AG09309 (cell line): ENCODE data around the gene PRIM2.
"Not testable (repeated sequence)": the region's sequence is repeated elsewhere in the genome, so short reads cannot be mapped to it uniquely, and the experiment has no call there.

ENCODE experiments used
- DNase-seq: peaks from one replicate; pipeline ENCODE4 v3.0.0-alpha.2; 2010; ENCODE audit warnings: low read depth
- H3K4me3 ChIP-seq: 2 replicates; pipeline ENCODE4 v1.5.1; 2011; ENCODE audit warnings: mild to moderate bottlenecking, low read depth, low read length, moderate library complexity; ENCODE audit not compliant: control insufficient read depth
- TF ChIP-seq, protein P1 (sequence below): IDR thresholded peaks from 2 replicates; pipeline ENCODE4 v1.5.1; 2011; ENCODE audit warnings: mild to moderate bottlenecking, low read depth, low read length, inconsistent platforms; ENCODE audit not compliant: insufficient read depth, control insufficient read depth; ENCODE audit errors: missing control alignments

The PRIM2 gene

DNA sequence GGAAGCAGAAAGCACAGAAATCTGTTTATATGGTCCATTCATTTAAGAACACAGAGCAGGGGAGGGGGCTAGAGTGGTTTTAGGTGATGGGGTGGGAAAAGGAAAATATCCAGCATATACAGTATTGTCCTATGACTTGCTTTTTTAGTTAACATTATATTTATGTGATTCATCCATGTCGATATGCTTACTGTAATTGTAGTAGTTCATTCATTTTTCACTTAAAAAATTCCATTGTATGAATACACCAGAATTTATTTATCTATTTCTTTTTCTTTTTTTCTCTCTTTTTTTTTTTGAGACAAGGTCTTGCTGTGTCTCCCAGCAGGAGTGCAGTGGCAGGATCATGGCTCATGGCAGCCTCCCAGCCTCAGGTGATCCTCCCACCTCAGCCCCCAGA, 9.6 kb upstream of the PRIM2 start:
- TF ChIP-seq, protein P1, sequence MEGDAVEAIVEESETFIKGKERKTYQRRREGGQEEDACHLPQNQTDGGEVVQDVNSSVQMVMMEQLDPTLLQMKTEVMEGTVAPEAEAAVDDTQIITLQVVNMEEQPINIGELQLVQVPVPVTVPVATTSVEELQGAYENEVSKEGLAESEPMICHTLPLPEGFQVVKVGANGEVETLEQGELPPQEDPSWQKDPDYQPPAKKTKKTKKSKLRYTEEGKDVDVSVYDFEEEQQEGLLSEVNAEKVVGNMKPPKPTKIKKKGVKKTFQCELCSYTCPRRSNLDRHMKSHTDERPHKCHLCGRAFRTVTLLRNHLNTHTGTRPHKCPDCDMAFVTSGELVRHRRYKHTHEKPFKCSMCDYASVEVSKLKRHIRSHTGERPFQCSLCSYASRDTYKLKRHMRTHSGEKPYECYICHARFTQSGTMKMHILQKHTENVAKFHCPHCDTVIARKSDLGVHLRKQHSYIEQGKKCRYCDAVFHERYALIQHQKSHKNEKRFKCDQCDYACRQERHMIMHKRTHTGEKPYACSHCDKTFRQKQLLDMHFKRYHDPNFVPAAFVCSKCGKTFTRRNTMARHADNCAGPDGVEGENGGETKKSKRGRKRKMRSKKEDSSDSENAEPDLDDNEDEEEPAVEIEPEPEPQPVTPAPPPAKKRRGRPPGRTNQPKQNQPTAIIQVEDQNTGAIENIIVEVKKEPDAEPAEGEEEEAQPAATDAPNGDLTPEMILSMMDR, result no peak
- DNase-seq, result no peak
- no peak overlapping the region for H3K4me3 ChIP-seq

DNA sequence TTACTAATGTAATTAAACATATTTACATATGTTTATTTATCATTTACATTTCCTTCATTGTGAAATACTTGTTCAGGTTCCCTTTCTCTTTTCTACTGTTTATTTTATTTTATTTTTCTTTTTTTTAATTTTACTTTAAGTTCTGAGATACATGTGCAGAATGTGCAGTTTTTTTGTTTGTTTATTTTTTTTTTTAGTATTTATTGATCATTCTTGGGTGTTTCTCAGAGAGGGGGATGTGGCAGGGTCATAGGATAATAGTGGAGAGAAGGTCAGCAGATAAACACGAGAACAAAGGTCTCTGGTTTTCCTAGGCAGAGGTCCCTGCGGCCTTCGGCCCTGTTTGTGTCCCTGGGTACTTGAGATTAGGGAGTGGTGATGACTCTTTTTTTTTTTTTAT, 8.7 kb upstream of the PRIM2 start:
- not testable (repeated sequence) for H3K4me3 ChIP-seq, DNase-seq

DNA sequence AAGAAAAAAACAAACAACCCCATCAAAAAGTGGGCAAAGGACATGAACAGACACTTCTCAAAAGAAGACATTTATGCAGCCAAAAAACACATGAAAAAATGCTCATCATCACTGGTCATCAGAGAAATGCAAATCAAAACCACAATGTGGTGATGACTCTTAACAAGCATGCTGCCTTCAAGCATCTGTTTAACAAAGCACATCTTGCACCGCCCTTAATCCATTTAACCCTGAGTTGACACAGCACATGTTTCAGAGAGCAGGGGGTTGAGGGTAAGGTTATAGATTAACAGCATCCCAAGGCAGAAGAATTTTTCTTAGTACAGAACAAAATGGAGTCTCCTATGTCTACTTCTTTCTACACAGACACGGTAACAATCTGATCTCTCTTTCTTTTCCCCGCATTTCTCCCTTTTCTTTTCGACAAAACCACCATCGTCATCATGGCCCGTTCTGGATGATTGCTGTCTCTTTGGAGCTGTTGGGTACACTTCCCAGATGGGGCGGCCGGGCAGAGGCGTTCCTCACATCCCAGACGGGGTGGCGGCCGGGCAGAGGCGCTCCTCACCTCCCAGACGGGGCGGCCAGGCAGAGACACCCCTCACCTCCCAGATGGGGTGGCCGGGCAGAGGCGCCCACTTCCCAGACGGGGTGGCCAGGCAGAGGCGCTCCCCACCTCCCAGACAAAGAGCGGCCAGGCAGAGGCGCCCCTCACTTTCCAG, 7.2 kb upstream of the PRIM2 start:
- not testable (repeated sequence) for H3K4me3 ChIP-seq, DNase-seq

DNA sequence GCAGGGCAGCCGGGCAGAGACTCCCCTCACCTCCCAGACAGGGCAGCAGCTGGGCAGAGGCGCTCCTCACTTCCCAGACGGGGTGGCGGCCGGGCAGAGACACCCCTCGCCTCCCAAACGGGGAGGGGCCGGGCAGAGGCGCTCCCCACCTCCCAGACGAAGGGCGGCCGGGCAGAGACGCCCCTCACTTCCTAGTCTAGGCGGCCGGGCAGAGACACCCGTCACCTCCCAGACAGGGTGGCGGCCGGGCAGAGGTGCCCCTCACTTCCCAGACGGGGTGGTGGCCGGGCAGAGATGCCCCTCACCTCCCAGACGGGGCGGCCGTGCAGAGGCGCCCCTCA, 6.6 kb upstream of the PRIM2 start:
- TF ChIP-seq, protein P1, result no peak
- no peak overlapping the region for H3K4me3 ChIP-seq
- no peak for DNase-seq

DNA sequence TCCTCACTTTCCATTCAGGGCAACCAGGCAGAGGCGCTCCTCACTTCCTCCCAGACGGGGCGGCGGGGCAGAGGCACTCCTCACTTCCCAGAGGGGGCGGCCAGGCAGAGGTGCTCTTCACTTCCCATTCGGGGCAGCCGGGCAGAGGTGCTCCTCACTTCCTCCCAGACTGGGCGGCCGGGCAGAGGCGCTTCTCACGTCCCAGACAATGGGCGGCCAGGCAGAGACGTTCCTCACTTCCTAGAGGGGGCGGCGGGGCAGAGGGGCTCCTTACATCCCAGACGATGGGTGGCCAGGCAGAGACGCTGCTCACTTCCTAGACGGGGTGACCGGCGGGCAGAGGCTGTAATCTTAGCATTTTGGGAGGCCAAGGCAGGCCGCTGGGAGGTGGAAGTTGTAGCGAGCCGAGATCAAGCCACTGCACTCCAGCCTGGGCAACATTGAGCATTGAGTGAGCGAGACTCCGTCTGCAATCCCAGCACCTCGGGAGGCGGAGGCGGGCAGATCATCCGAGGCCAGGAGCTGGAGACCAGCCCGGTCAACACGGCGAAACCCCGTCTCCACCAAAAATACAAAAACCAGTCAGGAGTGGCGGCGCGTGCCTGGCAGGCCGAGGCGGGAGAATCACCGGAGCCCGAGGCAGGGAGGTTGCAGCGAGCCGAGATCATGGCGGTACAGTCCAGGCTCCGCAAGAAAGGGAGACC, 6.0 kb upstream of the PRIM2 start:
- not testable (repeated sequence) for DNase-seq

GRCh38 chr6:57312004-57312345, 5.5 kb upstream of the PRIM2 start:
- TF ChIP-seq, protein P1, result no peak
- no peak for DNase-seq
- no peak overlapping the region for H3K4me3 ChIP-seq

More for the DNA sequence above, 6.0 kb upstream of the PRIM2 start:
- H3K4me3 ChIP-seq, result not testable (repeated sequence)

DNA sequence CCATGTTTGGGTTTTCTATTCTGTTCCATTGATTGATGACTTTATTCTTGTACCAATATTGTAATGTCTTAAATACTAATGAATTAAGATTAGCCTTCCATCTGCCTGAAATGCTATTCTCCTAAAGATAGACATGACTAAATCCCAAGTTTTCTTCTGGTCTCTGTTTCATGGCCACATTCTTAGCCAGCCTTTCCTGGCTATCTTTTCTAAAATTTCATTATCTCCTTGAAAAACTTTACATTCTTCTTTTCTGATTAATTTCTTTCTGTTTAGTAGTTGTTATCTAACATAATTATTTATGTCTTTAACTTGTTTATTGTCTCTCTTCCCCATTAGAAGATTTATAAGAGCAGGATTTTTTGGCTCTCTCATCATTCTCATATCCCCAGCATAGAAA, 4.4 kb upstream of the PRIM2 start:
- no peak for DNase-seq
- TF ChIP-seq, protein P1, result no peak
- H3K4me3 ChIP-seq, result no peak overlapping the region

DNA sequence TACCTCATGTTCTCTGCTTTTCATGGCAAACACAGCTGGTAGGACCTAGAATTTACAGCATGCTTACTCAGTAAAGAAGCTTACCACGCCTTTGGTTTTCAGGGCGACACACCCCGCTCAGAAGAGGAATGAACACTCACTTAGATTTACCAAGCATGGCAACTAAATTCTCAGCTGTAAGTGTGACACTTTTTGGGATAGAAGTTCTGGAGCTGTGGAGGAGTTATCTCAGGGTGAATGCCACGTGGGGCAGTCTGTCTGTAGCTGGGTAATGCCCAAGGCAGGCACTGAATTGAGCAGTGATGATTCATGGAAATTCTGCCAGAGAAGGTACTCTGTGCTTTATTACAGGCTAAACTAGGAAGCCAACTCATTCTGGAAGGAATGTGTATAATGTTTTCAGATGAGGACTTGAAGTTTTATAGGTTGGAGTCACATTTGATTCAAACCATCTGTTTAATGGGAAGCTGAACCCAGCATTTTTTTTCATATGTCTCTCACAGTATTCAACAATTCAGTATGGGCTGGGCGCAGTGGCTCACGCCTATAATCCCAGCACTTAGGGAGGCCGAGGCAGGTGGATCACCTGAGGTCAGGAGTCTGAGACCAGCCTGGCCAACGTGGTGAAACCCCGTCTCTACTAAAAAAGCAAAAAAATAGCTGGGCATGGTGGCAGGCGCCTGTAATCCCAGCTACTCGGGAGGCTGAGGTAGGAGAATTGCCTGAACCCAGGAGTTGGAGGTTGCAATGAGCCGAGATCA, 3.5 kb upstream of the PRIM2 start:
- TF ChIP-seq, protein P1, result no peak
- DNase-seq, result peak; percentile 100
- no peak overlapping the region for H3K4me3 ChIP-seq
